Measurements from ENCODE around the gene UQCC2.

- TF ChIP-seq RXRA (IDR thresholded peaks at IDR 0.05) (no peak), JUND (IDR thresholded peaks at IDR 0.05) (no peak), ATF3 (IDR thresholded peaks at IDR 0.05) (no peak), SP1 (IDR thresholded peaks at IDR 0.05) (no peak), GABPA (IDR thresholded peaks at IDR 0.05 in 1 of 2, conservative IDR thresholded peaks at IDR 0.05 in 1 of 2) (no peak), RAD21 (IDR thresholded peaks at IDR 0.05) (no peak), HNF4A (conservative IDR thresholded peaks at IDR 0.05) (no peak), REST (IDR thresholded peaks at IDR 0.05) (no peak), ZBTB33 (IDR thresholded peaks at IDR 0.05) (no peak), TAF1 (conservative IDR thresholded peaks at IDR 0.05) (no peak), YY1 (IDR thresholded peaks at IDR 0.05) (no peak), EGR1 (IDR thresholded peaks at IDR 0.05; ENCODE audit: low read depth in 2 of 2) (no peak)
- TF ChIP-seq, protein P1, sequence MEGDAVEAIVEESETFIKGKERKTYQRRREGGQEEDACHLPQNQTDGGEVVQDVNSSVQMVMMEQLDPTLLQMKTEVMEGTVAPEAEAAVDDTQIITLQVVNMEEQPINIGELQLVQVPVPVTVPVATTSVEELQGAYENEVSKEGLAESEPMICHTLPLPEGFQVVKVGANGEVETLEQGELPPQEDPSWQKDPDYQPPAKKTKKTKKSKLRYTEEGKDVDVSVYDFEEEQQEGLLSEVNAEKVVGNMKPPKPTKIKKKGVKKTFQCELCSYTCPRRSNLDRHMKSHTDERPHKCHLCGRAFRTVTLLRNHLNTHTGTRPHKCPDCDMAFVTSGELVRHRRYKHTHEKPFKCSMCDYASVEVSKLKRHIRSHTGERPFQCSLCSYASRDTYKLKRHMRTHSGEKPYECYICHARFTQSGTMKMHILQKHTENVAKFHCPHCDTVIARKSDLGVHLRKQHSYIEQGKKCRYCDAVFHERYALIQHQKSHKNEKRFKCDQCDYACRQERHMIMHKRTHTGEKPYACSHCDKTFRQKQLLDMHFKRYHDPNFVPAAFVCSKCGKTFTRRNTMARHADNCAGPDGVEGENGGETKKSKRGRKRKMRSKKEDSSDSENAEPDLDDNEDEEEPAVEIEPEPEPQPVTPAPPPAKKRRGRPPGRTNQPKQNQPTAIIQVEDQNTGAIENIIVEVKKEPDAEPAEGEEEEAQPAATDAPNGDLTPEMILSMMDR (IDR thresholded peaks at IDR 0.05; ENCODE audit: low read depth, low read length, missing input control), result no peak
Observed at GRCh38 chr6:33689148-33689494, 22.4 kb downstream of the UQCC2 start.

Measured in liver (tissue), 3 donors.